GM12872 (cell line): ENCODE data around the gene CREB3L1.

ENCODE experiments used
- TF ChIP-seq, protein P1 (sequence below): IDR thresholded peaks from 3 replicates; pipeline ENCODE4 v1.5.1; 2011; ENCODE audit warnings: low read depth, mild to moderate bottlenecking, low read length, moderate library complexity; ENCODE audit not compliant: insufficient read depth

CREB3L1 gene, protein sequence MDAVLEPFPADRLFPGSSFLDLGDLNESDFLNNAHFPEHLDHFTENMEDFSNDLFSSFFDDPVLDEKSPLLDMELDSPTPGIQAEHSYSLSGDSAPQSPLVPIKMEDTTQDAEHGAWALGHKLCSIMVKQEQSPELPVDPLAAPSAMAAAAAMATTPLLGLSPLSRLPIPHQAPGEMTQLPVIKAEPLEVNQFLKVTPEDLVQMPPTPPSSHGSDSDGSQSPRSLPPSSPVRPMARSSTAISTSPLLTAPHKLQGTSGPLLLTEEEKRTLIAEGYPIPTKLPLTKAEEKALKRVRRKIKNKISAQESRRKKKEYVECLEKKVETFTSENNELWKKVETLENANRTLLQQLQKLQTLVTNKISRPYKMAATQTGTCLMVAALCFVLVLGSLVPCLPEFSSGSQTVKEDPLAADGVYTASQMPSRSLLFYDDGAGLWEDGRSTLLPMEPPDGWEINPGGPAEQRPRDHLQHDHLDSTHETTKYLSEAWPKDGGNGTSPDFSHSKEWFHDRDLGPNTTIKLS

DNA sequence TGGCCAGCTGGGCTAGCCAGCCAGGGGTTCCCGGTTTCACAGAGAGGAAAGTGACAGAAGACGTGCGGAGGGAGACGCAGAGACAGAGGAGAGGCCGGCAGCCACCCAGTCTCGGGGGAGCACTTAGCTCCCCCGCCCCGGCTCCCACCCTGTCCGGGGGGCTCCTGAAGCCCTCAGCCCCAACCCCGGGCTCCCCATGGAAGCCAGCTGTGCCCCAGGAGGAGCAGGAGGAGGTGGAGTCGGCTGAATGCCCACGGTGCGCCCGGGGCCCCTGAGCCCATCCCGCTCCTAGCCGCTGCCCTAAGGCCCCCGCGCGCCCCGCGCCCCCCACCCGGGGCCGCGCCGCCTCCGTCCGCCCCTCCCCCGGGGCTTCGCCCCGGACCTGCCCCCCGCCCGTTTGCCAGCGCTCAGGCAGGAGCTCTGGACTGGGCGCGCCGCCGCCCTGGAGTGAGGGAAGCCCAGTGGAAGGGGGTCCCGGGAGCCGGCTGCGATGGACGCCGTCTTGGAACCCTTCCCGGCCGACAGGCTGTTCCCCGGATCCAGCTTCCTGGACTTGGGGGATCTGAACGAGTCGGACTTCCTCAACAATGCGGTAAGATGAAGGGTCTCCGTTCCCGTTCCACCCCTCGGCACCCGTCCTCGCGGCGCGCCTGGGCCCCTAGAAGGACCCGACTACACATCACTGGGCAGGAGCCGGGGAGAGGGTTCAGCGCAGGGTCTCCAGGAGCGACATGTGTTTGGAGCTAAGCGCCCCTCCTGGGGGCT lies at the start of gene CREB3L1:
Gene CREB3L1 (plus strand): TSS at position 41 of the 765 bp plus-strand sequence. CDS start 450 bp downstream, at position 491.
- TF ChIP-seq, protein P1, sequence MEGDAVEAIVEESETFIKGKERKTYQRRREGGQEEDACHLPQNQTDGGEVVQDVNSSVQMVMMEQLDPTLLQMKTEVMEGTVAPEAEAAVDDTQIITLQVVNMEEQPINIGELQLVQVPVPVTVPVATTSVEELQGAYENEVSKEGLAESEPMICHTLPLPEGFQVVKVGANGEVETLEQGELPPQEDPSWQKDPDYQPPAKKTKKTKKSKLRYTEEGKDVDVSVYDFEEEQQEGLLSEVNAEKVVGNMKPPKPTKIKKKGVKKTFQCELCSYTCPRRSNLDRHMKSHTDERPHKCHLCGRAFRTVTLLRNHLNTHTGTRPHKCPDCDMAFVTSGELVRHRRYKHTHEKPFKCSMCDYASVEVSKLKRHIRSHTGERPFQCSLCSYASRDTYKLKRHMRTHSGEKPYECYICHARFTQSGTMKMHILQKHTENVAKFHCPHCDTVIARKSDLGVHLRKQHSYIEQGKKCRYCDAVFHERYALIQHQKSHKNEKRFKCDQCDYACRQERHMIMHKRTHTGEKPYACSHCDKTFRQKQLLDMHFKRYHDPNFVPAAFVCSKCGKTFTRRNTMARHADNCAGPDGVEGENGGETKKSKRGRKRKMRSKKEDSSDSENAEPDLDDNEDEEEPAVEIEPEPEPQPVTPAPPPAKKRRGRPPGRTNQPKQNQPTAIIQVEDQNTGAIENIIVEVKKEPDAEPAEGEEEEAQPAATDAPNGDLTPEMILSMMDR = no peak

DNA sequence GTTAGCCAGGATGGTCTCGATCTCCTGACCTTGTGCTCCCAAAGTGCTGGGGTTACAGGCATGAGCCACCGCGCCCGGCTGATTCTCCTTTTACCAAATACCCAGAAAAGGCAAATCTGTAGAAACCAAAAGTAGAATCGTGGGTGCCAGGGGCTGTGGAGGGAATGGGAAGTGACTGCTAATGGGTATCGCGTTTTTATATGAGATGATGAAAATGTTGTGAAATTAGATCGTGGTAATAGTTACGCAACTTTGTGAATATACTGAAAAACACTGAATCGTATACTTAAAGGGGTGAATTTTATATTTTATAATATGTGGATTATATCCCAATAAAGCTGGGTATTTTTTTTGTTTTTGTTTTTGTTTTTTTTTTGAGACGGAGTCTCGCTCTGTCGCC lies 48.2 kb upstream of the CREB3L1 start:
- TF ChIP-seq, protein P1 = no peak

DNA sequence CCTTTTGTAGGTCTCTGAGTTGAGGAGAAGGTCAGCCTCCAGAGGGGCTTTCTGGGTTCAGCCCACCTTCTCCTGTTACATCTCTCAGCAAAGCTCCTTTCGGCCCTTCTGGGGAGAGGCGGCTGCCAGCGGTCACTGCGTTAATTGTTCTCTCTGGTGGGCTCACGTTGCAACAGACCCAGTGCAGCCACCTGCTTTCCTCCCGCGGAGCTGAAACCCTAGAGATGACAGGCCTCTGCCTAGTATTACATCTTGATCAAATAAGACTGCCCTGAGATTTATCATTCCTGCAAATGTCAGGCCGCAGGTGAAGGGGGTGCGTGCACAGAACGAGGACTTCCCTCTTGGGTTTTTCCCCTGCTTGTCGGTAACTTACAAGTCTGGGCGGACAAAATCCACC lies 43.2 kb upstream of the CREB3L1 start:
- TF ChIP-seq, protein P1 = no peak

DNA sequence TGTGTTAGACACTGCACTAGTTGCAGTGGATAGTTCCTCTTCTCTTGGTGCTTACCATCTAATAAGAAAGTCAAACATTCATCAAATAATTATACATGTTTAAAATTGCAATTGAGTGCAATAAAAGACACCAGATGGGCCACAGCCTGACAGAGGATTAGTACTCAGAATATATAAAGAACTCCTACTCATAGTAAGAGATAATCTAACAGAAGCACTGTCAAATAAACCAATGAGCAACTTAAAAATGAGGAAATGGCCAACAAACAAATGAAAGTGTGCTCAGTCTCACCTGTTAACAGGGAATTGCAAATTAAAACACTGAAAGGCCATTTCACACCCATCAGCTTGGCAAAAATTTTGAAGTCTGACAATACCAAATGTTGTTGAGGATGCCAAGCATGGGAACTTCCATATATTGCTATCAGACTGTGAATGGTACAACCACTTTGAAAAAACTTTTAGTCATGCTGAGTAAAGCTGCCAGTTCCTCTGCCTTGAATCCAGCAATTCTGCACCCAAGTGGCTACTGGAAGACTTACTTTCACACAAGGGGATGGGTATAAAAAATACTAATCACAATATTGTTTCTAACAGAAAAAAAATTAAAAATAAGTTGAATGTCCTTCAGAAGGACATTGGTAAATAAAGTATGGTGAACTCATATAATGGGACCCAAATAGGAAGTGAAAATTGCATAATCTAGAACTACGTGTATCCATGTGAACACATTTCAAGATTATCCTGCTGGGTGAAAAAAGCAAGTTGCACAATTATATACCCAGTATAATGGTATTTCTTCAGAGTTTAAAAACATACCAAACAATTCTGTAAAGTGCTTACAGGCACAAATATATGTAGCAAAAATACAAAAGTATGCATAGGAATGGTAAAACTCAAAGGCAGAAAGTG lies 41.4 kb upstream of the CREB3L1 start:
- TF ChIP-seq, protein P1 = no peak

DNA sequence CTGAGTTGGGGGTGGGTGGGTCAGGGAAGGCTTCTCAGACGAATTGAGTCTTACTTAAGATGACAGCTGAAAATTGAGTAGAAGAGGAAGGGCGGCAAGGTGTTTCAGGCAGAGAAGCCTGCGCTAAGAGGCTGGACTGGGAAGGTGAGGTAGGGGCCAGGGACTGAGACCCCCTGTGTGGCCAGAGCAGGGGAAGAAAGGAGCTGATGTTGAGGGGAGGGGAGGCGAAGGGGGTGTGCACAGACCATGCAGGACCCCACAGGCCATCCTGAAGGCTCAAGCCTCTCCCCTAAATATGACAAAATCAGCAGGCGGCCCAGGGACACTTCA lies 40.6 kb upstream of the CREB3L1 start:
- TF ChIP-seq, protein P1 = no peak

DNA sequence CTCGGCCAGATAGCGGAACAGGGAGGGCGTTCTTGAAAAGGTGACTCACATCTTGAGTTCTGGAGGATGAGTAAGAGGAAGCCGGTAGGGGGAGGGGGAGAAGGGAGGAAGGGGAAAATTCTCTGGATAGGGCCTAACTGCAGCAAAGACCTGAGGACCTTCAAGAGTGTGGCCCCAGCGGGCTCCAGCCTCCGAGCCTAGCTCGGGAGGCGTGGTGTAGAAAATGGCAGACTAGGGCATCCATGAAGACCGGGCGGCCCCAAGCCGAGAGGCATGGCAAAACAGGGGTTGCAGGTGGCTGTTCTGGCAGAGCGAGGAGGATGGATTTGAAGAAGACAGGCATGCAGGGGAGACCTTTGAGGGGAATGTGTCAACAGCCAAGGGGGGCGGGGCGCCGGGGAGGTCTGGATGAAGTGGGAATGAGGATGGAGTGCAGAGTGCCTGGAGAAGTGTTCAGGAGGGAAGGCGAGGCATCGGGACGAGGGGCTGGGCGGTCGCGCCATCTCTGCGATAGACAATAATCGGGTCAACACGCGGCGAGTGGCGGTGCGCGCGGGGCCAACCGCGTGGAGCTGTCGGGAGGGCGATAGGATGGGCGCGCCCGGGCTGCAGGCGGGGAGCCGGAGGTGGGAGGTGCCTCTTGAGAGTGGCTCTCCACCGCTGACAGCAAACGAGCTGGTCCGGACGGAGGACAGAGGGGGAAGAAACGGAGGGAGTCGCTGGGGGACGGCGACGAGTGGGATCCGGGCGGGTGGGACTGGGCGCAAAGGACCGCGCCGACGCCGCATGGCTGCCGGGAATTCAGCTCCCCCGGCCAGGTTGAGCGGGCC lies 40.0 kb upstream of the CREB3L1 start:
- TF ChIP-seq, protein P1 = no peak
